ENCODE results near the gene KIF3C.
"Not testable (repeated sequence)": the region's sequence is repeated elsewhere in the genome, so short reads cannot be mapped to it uniquely, and the experiment has no call there.

The KIF3C gene

GRCh38 chr2:25982273-25982967 lies at the start of gene KIF3C:
Gene KIF3C, minus strand, starts transcription at chr2:25982497. Its CDS starts 580 bp downstream, at chr2:25981917.
- DNase-seq, result peak; percentile 77

- not testable (repeated sequence) for DNase-seq
Measured at GRCh38 chr2:26028083-26028482, 45.8 kb upstream of the KIF3C start.

GRCh38 chr2:26025509-26025908 lies 43.2 kb upstream of the KIF3C start:
- no peak for DNase-seq

GRCh38 chr2:26024260-26024659 lies 42.0 kb upstream of the KIF3C start:
- no peak for DNase-seq

- no peak for DNase-seq
Measured at GRCh38 chr2:26020231-26020640, 37.9 kb upstream of the KIF3C start.

- DNase-seq, result no peak
Measured at GRCh38 chr2:26018184-26019055, 36.1 kb upstream of the KIF3C start.

- DNase-seq, result no peak
Measured at GRCh38 chr2:26017464-26018183, 35.3 kb upstream of the KIF3C start.

GRCh38 chr2:26016706-26017045 lies 34.4 kb upstream of the KIF3C start:
- DNase-seq, result not testable (repeated sequence)

GRCh38 chr2:26016012-26016705 lies 33.9 kb upstream of the KIF3C start:
- no peak for DNase-seq

GRCh38 chr2:26013668-26014067 lies 31.4 kb upstream of the KIF3C start:
- no peak for DNase-seq

GRCh38 chr2:26011990-26012856 lies 29.9 kb upstream of the KIF3C start:
- DNase-seq, result no peak

GRCh38 chr2:26011609-26011989 lies 29.3 kb upstream of the KIF3C start:
- DNase-seq, result no peak

GRCh38 chr2:26010943-26011342 lies 28.6 kb upstream of the KIF3C start:
- no peak for DNase-seq

GRCh38 chr2:26009567-26009963 lies 27.3 kb upstream of the KIF3C start:
- no peak for DNase-seq

GRCh38 chr2:26008851-26009566 lies 26.7 kb upstream of the KIF3C start:
- DNase-seq, result peak; percentile 37

- no peak for DNase-seq
Measured at GRCh38 chr2:26008095-26008494, 25.8 kb upstream of the KIF3C start.

GRCh38 chr2:26002632-26003310 lies 20.5 kb upstream of the KIF3C start:
- peak; percentile 15 for DNase-seq

GRCh38 chr2:26001743-26002351 lies 19.6 kb upstream of the KIF3C start:
- DNase-seq, result no peak

GRCh38 chr2:26000561-26001082 lies 18.3 kb upstream of the KIF3C start:
- no peak for DNase-seq

GRCh38 chr2:25999406-25999805 lies 17.1 kb upstream of the KIF3C start:
- DNase-seq, result not testable (repeated sequence)
